Effector memory CD4-positive, alpha-beta T cell (primary cell): ENCODE data around the gene INPP5B.
A peak's percentile ranks its signal among the peaks of the same experiment; 100 is the strongest.
"Not testable (repeated sequence)": the region's sequence is repeated elsewhere in the genome, so short reads cannot be mapped to it uniquely, and the experiment has no call there.

Experiments used
- DNase-seq, 3 donors: peaks; one replicate each; pipeline ENCODE4 v3.0.0-alpha.2; 2020
- H3K27ac ChIP-seq: 2 replicates; pipeline ENCODE4 v1.7.0; 2013; ENCODE audit warnings: mild to moderate bottlenecking, low read length, moderate library complexity; ENCODE audit not compliant: insufficient read depth, poor library complexity, severe bottlenecking
- H3K27me3 ChIP-seq: replicated peaks from 2 replicates; pipeline ENCODE4 v1.7.0; 2013; ENCODE audit warnings: mild to moderate bottlenecking, low read length; ENCODE audit not compliant: insufficient read depth, control insufficient read depth, poor library complexity, severe bottlenecking
- H3K36me3 ChIP-seq: 2 replicates; pipeline ENCODE4 v1.7.0; 2013; ENCODE audit warnings: mild to moderate bottlenecking, low read length, moderate library complexity; ENCODE audit not compliant: control insufficient read depth, insufficient read depth
- H3K4me1 ChIP-seq: 2 replicates; pipeline ENCODE4 v1.7.0; 2013; ENCODE audit warnings: low read length, mild to moderate bottlenecking; ENCODE audit not compliant: control insufficient read depth, insufficient read depth, poor library complexity, severe bottlenecking
- H3K4me3 ChIP-seq: 2 replicates; pipeline ENCODE4 v1.7.0; 2013; ENCODE audit warnings: low read length, low read depth, mild to moderate bottlenecking; ENCODE audit not compliant: insufficient read depth, poor library complexity, severe bottlenecking
- H3K9me3 ChIP-seq: 2 replicates; pipeline ENCODE4 v1.7.0; 2013; ENCODE audit warnings: mild to moderate bottlenecking, low read length, moderate library complexity; ENCODE audit not compliant: control insufficient read depth

INPP5B gene

DNA sequence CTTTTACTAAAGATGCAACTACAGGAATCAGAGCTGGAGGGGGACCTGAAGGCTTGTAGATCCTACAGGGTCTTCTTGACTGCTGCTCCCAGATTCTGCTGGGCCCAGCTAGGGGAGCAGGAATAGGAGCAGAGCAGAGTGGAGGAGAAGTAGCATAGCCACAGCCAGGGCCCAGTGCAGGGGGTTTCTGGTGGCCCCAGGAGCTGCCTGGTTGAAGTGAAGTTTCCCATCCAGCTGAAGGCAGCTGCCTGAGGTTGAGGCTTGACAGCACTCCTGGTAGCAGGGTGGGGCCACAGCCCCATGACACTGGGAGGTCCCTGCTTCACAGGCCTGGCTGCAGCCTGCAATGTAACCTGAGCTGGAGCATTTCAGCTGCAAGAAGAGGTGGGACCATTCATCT, 2.0 kb upstream of the INPP5B start:
- H3K27ac ChIP-seq, result no peak overlapping the region
- no peaks in the 10 kb centered on the region for H3K27me3 ChIP-seq
- DNase-seq, result no peak
- H3K9me3 ChIP-seq, result no peaks in the 10 kb centered on the region
- no peaks in the 10 kb centered on the region for H3K4me1 ChIP-seq
- H3K36me3 ChIP-seq, result no peaks in the 10 kb centered on the region
- H3K4me3 ChIP-seq, result no peak overlapping the region

DNA sequence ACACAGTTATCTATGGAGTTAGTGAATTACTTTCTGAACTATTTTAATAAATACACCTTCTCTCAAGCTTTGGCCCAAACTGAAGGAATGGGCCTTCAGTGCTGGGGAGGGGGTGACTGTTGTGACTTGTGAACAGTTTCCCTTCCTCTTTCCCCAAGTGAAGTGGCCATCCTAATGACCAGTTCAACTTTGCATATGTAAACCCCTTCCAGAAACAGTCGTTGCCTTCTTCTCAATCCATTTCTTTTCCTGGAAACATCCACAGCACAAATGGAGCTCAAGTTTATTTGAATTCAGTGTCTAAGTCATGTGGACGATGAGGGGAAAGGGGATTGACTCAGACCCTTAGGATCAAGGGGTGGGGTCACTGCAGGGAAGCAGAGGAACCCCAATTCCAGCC, 1.3 kb upstream of the INPP5B start:
- no peak overlapping the region for H3K27ac ChIP-seq
- H3K4me1 ChIP-seq, result no peaks in the 10 kb centered on the region

DNA sequence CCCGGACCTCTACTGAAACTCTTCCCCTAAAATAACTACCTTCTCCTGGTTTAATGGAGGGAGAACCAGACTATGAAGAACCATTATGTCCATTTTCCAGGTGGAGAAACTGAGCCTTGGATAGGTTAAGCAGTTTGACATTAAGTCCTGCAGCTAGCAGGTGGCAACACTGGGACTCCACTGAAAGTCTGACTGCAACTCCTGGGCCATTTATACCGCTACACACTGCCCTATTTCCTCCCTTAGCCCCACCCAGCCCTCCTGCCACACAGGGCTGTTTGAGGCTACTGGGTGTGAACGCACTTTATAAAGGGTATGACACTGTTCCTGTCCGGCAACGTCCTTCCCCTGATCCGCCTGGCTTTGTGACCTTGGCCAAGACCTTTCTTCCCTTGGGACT, 511 bp upstream of the INPP5B start:
- Histone ChIP-seq H3K27ac (no peak overlapping the region), H3K4me3 (no peak overlapping the region), H3K4me1 (no peaks in the 10 kb centered on the region), H3K36me3 (no peaks in the 10 kb centered on the region), H3K9me3 (no peaks in the 10 kb centered on the region), H3K27me3 (no peaks in the 10 kb centered on the region)
- no peak for DNase-seq

More for the DNA sequence above, 1.3 kb upstream of the INPP5B start:
- no peak for DNase-seq
- no peaks in the 10 kb centered on the region for H3K27me3 ChIP-seq
- H3K9me3 ChIP-seq, result no peaks in the 10 kb centered on the region
- no peaks in the 10 kb centered on the region for H3K36me3 ChIP-seq
- H3K4me3 ChIP-seq, result no peak overlapping the region

DNA sequence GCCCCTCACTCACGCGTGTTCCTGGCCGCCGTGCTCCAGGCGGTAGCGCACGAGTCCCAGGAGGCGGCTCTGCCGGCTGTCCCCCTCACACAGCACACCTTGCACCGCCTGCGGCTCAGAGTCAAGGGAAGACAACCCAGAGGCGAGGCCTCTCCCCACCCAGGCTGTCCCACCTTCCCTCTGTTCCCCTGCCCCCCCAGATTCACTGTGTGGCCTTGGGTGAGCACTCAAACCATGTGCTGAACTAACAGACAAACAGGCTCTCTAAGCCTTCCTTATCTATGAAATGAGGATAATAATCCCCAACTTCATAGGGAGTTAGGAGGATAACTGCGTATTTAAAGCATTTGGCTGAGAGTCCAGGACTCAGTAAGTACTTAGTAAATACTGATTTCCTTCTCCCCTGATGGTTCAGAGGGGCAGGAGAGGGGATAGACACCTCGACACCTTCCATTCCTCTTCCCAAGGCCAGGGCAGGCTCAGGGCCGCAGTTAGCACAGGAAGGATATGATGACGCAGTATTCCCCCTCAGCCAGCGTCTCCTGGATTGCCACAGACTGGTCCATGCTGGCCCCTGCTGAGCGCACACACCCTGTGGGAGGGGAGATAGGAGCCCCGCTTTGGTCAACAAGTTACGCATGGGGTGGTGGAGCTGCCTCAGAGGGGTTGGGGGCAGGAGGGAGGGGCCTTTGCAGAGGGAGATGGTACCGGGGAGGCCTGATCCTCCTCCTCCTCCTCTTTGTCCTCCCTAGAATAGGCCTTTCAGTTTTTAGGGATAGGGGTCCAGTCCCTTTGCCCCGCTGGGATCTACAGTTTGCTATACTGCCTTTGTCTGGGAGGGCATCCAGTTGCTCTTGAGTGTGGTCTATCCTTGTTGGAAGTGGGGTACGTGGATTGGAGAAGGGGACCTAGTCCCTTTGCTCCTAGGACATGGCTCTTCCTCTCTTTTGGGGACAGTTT, 830 bp downstream of the INPP5B start:
- DNase-seq, result no peak
- Histone ChIP-seq H3K27ac (no peak overlapping the region), H3K36me3 (no peaks in the 10 kb centered on the region), H3K4me3 (peak overlapping the region; percentile 30), H3K9me3 (no peaks in the 10 kb centered on the region), H3K27me3 (no peaks in the 10 kb centered on the region), H3K4me1 (no peaks in the 10 kb centered on the region)

DNA sequence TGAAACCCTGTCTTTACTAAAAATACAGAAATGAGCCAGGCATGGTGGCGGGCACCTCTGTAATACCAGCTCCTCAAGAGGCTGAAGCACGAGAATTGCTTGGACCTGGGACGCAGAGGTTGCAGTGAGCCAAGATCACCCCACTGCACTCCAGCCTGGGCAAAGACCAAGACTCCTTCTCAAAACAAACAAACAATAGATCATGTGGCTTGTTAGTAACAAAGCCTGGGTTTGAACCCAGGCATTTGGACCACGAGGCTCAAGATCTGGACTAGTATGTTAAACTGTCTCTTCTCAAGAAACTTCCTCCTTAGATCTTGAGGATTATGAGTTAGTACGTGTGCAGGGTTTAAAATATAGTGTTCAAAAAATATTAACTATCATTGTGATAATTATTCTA, 1.6 kb downstream of the INPP5B start:
- Histone ChIP-seq H3K36me3 (no peaks in the 10 kb centered on the region), H3K9me3 (no peaks in the 10 kb centered on the region), H3K4me1 (no peaks in the 10 kb centered on the region), H3K27me3 (no peaks in the 10 kb centered on the region), H3K27ac (no peak overlapping the region), H3K4me3 (no peak overlapping the region)
- DNase-seq, result no peak

DNA sequence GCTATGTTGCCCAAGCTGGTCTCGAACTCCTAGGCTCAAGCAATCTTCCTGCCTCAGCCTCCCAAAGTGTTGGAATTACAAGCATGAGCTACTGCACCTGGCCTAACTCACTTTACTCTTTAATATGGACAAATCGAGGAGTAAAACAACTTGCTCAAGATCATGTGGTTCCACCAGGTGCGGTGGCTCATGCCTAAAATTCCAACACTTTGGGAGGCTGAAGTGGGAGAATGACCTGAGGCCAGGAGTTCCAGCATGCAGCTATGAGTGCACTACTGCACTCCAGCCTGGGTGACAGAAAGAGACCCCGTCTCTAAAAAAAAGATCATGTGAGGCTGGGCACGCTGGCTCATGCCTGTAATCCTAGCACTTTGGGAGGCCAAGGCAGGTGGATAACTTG, 2.0 kb downstream of the INPP5B start:
- H3K9me3 ChIP-seq, result no peaks in the 10 kb centered on the region
- no peaks in the 10 kb centered on the region for H3K4me1 ChIP-seq
- no peaks in the 10 kb centered on the region for H3K36me3 ChIP-seq
- H3K27me3 ChIP-seq, result no peaks in the 10 kb centered on the region
- no peak overlapping the region for H3K27ac ChIP-seq
- DNase-seq, result no peak
- no peak overlapping the region for H3K4me3 ChIP-seq

DNA sequence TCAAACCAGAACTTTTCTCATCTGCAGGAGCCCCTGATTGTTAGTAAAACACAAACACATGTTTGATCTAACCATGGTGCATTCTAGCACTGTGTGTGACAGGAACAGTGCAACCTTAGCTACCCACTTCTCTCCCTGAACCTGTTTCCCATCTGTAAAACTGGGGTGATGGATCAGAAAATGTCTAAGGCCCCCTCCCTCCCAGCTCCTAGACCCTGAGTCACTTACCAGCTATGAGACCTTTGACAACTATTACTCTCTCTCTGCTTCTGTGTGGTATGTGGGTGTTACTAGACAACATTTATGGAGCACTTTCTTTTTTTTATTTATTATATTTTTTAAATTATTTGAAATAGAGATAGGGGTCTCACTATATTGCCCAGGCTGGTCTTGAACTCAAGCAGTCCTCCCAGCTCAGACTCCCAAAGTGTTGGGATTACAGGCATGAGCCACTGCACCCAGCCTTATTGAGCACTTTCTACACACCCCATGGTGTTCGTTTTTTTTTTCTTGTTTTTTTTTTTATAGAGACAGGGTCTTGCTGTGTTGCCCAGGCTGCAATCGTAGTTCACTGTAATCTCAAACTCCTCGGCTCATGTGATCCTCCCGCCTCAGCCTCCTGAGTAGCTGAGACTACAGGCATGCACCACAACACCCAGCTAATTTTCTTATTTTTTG, 2.6 kb downstream of the INPP5B start:
- no peaks in the 10 kb centered on the region for H3K9me3 ChIP-seq
- DNase-seq, result no peak
- H3K27ac ChIP-seq, result no peak overlapping the region

DNA sequence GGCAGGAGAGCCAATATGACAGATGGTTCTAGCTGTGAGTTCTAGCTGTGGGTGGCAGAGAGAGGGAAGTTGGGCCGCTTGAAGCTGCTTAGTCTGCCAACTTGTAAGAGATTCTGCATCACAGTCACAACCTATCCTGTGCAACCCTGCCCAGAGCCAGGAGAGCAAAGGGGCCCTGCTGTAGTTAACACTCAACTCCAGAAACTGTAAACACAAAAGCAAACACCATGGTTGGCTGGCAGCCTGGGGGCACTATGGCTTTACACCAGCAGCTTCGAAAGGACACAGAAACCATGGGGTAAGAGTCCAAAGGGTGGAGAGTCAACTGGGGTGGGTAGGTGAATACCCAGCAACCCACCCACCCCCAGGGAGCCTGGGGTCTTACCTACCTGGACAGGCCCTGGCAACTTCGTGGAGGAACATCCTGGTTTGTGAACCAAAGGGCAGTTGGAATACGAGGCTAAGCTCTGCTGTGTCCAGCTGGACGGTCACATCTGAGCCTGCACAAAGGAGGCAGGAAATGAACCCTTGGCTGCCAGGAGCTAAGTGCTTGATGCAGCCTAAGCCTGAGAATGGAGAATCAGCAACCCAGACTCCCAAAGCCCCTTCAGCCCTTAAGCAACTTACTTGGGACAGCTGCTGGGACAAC, 6.4 kb downstream of the INPP5B start:
- no peaks in the 10 kb centered on the region for H3K4me1 ChIP-seq
- no peak overlapping the region for H3K27ac ChIP-seq
- no peaks in the 10 kb centered on the region for H3K9me3 ChIP-seq
- DNase-seq, result no peak
- H3K4me3 ChIP-seq, result no peak overlapping the region
- no peaks in the 10 kb centered on the region for H3K27me3 ChIP-seq
- no peaks in the 10 kb centered on the region for H3K36me3 ChIP-seq

More for the DNA sequence above, 2.6 kb downstream of the INPP5B start:
- Histone ChIP-seq H3K4me1 (no peaks in the 10 kb centered on the region), H3K4me3 (no peak overlapping the region), H3K27me3 (no peaks in the 10 kb centered on the region), H3K36me3 (no peaks in the 10 kb centered on the region)

DNA sequence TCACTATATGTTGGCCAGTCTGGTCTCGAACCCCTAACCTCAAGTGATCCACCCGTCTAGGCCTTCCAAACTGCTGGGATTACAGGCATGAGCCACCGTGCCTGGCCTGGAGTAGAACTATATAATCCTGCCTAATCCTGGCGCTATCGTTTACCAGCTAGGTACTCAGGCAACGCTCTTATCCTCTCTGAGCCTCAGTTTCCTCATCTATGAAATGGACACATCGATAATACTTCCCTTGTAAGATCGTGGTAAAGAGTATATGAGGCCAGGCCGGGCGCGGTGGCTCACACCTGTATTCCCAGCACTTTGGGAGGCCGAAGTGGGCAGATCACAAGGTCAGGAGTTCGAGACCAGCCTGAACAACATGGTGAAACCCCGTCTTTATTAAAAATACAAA, 10.1 kb downstream of the INPP5B start:
- not testable (repeated sequence) for H3K4me1 ChIP-seq, DNase-seq, H3K27me3 ChIP-seq, H3K9me3 ChIP-seq, H3K36me3 ChIP-seq, H3K4me3 ChIP-seq, H3K27ac ChIP-seq

DNA sequence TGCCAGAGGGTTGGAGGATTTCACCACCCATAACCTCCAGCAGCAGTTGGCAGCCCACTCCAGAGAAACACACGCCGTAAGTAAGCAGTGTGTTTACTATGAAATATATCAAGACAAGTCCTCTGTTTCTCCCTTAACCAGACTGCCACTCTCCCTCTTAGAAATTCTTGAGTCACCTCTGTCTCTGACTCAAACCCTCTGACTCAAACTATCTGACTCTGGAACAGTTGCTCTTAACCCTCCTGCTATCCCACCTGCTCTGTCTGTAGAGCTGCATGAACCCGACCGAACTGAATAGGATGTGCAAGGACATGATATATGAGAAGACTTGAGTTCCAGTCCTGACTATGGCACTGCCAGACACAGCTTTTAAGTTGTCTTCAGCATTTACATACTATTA, 14.1 kb downstream of the INPP5B start:
- DNase-seq, result no peak
- Histone ChIP-seq H3K9me3 (no peaks in the 10 kb centered on the region), H3K27me3 (no peaks in the 10 kb centered on the region), H3K27ac (no peak overlapping the region), H3K4me1 (peaks cover 12% of the 10 kb centered on the region), H3K36me3 (no peaks in the 10 kb centered on the region), H3K4me3 (no peak overlapping the region)
